Measurements from ENCODE around the gene OLFML3. TPM values are rescaled to one million over a fixed set of nuclear protein-coding genes. Genes with fewer than 3 reads are reported as not detected.

The OLFML3 gene
- total RNA-seq, 1 experiment from 2014 or later = 7.0 TPM

DNA sequence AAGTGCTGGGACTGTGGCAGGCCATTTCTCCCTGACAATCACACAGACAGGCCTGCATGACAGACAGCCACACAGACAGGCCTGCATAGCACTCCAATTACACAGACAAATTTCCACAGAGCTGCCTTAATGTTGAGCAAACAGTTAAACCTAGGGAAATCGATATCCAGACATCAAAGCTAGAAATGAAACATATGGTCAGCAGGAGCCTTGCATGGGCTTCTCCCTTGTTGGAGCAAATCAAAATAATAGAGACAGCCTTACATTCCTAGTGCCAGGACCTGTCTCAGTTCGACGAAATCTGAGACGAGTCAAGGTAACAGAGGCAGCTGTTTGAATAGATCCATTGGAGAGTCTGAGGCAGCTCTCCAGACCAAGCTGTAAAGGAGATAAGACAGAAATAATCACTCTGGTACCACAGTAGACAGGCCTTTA, 42.4 kb downstream of the OLFML3 start:
- H3K36me3 ChIP-seq (ENCODE audit: low read depth, low read length) = no peaks in the 10 kb centered on the region
- no peaks in the 10 kb centered on the region for H3F3A ChIP-seq (ENCODE audit: low read length, unreplicated experiment)
- no peak for DNase-seq
- POLR2A ChIA-PET (ENCODE audit: unreplicated experiment) = no interaction called here
- no peak overlapping the region for H3K4me2 ChIP-seq (ENCODE audit: low read length)
- H3K9me2 ChIP-seq (replicated peaks; ENCODE audit: low read length) = no peaks in the 10 kb centered on the region
- no peaks in the 10 kb centered on the region for H4K20me1 ChIP-seq (ENCODE audit: low read length)
- no peak overlapping the region for H2AFZ ChIP-seq (ENCODE audit: low read length)
- no peak overlapping the region for H3K27ac ChIP-seq (ENCODE audit: low read length)
- no peak for TF ChIP-seq EZH2phosphoT487 (IDR thresholded peaks at IDR 0.05; ENCODE audit: borderline replicate concordance, low read length)
- TF ChIP-seq CTCF (conservative IDR thresholded peaks at IDR 0.05; ENCODE audit: low read depth, low read length) = no peak
- TF ChIP-seq EZH2 (IDR thresholded peaks at IDR 0.05; ENCODE audit: low read length, unreplicated experiment) = no peak
- H3K27me3 ChIP-seq (ENCODE audit: low read length) = no peaks in the 10 kb centered on the region
- intact Hi-C loops (cut with micrococcal nuclease) = no loop called here
- BruUV-seq (replicated peaks) = no TSS peak
- H3K9me3 ChIP-seq (ENCODE audit: low read length) = no peaks in the 10 kb centered on the region
- H3K4me3 ChIP-seq (ENCODE audit: low read length) = no peak overlapping the region
- no peaks in the 10 kb centered on the region for H3K79me2 ChIP-seq (ENCODE audit: low read length)
- CTCF ChIA-PET = no interaction called here
- ATAC-seq = no peak
- H3K9ac ChIP-seq (ENCODE audit: low read length) = no peak overlapping the region
- no peaks in the 10 kb centered on the region for H3K4me1 ChIP-seq (ENCODE audit: insufficient read depth, low read length)

DNA sequence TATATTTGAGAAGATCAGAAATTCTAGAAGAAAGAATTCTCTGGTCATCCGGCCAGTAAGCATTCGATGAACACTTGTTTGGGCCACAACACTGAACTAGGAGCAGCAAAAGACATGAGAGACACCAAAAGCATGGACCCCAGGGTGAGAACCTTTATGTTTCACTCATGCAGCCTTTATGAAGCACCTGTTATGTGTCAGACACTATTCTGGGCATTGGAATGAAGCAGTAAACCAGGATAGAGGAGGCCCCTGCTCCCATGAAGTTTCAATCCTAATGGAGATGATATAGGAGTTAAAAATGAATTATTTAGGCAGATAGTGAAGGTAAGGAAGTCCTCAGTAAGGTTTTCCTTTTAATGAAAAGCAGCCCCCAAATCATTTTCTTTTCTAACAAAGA, 43.6 kb downstream of the OLFML3 start:
- no peak for ATAC-seq
- Histone ChIP-seq H3K9ac (ENCODE audit: low read length) (no peak overlapping the region), H3K36me3 (ENCODE audit: low read depth, low read length) (no peaks in the 10 kb centered on the region), H3K4me3 (ENCODE audit: low read length) (no peak overlapping the region), H3F3A (ENCODE audit: low read length, unreplicated experiment) (no peaks in the 10 kb centered on the region), H3K9me2 (replicated peaks; ENCODE audit: low read length) (no peaks in the 10 kb centered on the region), H2AFZ (ENCODE audit: low read length) (no peak overlapping the region), H3K4me1 (ENCODE audit: insufficient read depth, low read length) (no peaks in the 10 kb centered on the region), H3K9me3 (ENCODE audit: low read length) (no peaks in the 10 kb centered on the region), H3K27me3 (ENCODE audit: low read length) (no peaks in the 10 kb centered on the region), H3K4me2 (ENCODE audit: low read length) (no peak overlapping the region), H4K20me1 (ENCODE audit: low read length) (no peaks in the 10 kb centered on the region), H3K27ac (ENCODE audit: low read length) (no peak overlapping the region), H3K79me2 (ENCODE audit: low read length) (no peaks in the 10 kb centered on the region)
- POLR2A ChIA-PET (ENCODE audit: unreplicated experiment) = no interaction called here
- CTCF ChIA-PET = no interaction called here
- intact Hi-C loops (cut with micrococcal nuclease) = no loop called here
- no TSS peak for BruUV-seq (replicated peaks)
- DNase-seq = no peak
- TF ChIP-seq EZH2phosphoT487 (IDR thresholded peaks at IDR 0.05; ENCODE audit: borderline replicate concordance, low read length) = no peak
- TF ChIP-seq CTCF (conservative IDR thresholded peaks at IDR 0.05; ENCODE audit: low read depth, low read length) = no peak
- no peak for TF ChIP-seq EZH2 (IDR thresholded peaks at IDR 0.05; ENCODE audit: low read length, unreplicated experiment)

- Histone ChIP-seq H3F3A (ENCODE audit: low read length, unreplicated experiment) (no peaks in the 10 kb centered on the region), H4K20me1 (ENCODE audit: low read length) (no peaks in the 10 kb centered on the region), H3K4me3 (ENCODE audit: low read length) (no peak overlapping the region), H3K9me3 (ENCODE audit: low read length) (no peaks in the 10 kb centered on the region), H3K79me2 (ENCODE audit: low read length) (no peaks in the 10 kb centered on the region), H3K9ac (ENCODE audit: low read length) (no peak overlapping the region), H3K27me3 (ENCODE audit: low read length) (no peaks in the 10 kb centered on the region), H3K4me1 (ENCODE audit: insufficient read depth, low read length) (no peaks in the 10 kb centered on the region), H3K9me2 (replicated peaks; ENCODE audit: low read length) (no peaks in the 10 kb centered on the region), H3K27ac (ENCODE audit: low read length) (no peak overlapping the region), H3K4me2 (ENCODE audit: low read length) (no peak overlapping the region), H3K36me3 (ENCODE audit: low read depth, low read length) (no peaks in the 10 kb centered on the region), H2AFZ (ENCODE audit: low read length) (no peak overlapping the region)
- DNase-seq (no peak), ATAC-seq (no peak)
- intact Hi-C loops (cut with micrococcal nuclease) = no loop called here
- BruUV-seq (replicated peaks) = no TSS peak
- CTCF ChIA-PET = interaction anchor here (0.6 kb wide), 1 partner anchor 1120 kb away, joined by 7 read pairs; no protein-coding TSS in a partner anchor
- POLR2A ChIA-PET (ENCODE audit: unreplicated experiment) = no interaction called here
- TF ChIP-seq EZH2phosphoT487 (IDR thresholded peaks at IDR 0.05; ENCODE audit: borderline replicate concordance, low read length) (no peak), EZH2 (IDR thresholded peaks at IDR 0.05; ENCODE audit: low read length, unreplicated experiment) (no peak), CTCF (conservative IDR thresholded peaks at IDR 0.05; ENCODE audit: low read depth, low read length) (no peak)
Observed at GRCh38 chr1:114023377-114023776, 44.1 kb downstream of the OLFML3 start.

Data from PC-3 (cell line).